Transverse colon (tissue), 4 donors: ENCODE data around the gene C2orf68.
"Not testable (repeated sequence)": the region's sequence is repeated elsewhere in the genome, so short reads cannot be mapped to it uniquely, and the experiment has no call there.

ENCODE experiments used
- EP300 ChIP-seq: sonication (generic); formaldehyde crosslinking; IDR thresholded peaks from one replicate; pipeline ENCODE4 v1.6.1; 2017; ENCODE audit warnings: antibody characterized with exemption, low read depth
- POLR2A ChIP-seq: fragments of 450-650 bp; IDR thresholded peaks from one replicate; pipeline ENCODE4 v1.6.1; 2016; ENCODE audit warnings: antibody characterized with exemption, mild to moderate bottlenecking, moderate library complexity
- POLR2AphosphoS5 ChIP-seq, 3 donors: sonication (generic); formaldehyde crosslinking; IDR thresholded peaks; one replicate each; pipeline ENCODE4 v1.6.1; 2016; ENCODE audit warnings: antibody characterized with exemption in 3 of 3
- TF ChIP-seq, protein P1 (sequence below), 5 experiments: fragments of 200-600 bp in 3 of 5; fragments of 450-650 bp in 2 of 5; sonication (generic) in 3 of 5; IDR thresholded peaks; 1 replicate in 2 of 5; 2 replicates in 3 of 5; pipeline ENCODE4 v1.5.1; 2016 to 2017; ENCODE audit warnings: antibody characterized with exemption in 5 of 5, inconsistent platforms in 3 of 5, mild to moderate bottlenecking in 2 of 5, moderate library complexity in 1 of 5

DNA sequence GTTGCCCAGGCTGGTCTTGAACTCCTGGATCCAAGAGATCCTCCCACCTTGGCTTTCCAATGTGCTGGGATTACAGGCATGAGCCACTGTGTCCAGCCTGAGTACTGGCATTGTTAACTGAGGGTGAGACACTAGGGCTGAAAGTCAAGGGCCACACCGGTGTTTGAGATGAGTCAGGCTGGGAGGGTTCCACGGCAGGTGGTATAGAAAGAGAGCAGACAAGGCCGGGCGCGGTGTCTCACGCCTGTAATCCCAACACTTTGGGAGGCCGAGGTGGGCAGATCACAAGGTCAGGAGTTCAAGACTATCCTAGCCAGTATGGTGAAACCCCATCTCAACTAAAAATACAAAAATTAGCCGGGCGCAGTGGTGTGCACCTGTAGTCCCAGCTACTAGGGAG lies 19.6 kb downstream of the C2orf68 start:
- TF ChIP-seq, protein P1, sequence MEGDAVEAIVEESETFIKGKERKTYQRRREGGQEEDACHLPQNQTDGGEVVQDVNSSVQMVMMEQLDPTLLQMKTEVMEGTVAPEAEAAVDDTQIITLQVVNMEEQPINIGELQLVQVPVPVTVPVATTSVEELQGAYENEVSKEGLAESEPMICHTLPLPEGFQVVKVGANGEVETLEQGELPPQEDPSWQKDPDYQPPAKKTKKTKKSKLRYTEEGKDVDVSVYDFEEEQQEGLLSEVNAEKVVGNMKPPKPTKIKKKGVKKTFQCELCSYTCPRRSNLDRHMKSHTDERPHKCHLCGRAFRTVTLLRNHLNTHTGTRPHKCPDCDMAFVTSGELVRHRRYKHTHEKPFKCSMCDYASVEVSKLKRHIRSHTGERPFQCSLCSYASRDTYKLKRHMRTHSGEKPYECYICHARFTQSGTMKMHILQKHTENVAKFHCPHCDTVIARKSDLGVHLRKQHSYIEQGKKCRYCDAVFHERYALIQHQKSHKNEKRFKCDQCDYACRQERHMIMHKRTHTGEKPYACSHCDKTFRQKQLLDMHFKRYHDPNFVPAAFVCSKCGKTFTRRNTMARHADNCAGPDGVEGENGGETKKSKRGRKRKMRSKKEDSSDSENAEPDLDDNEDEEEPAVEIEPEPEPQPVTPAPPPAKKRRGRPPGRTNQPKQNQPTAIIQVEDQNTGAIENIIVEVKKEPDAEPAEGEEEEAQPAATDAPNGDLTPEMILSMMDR (IDR thresholded peaks at IDR 0.05) = not testable (repeated sequence)
- not testable (repeated sequence) for TF ChIP-seq POLR2A; EP300; POLR2AphosphoS5 (IDR thresholded peaks at IDR 0.05)
